ENCODE results near the gene MAPK10.

MAPK10 gene

GRCh38 chr4:86359944-86360478, at the start of gene MAPK10:
Gene MAPK10, minus strand, starts transcription at chr4:86360053.
- DNase-seq (ENCODE audit: low read depth), result peak; percentile 80

GRCh38 chr4:86403575-86403974, 43.7 kb upstream of the MAPK10 start:
- DNase-seq (ENCODE audit: low read depth), result no peak

GRCh38 chr4:86401826-86402225, 42.0 kb upstream of the MAPK10 start:
- peak; percentile 8 for DNase-seq (ENCODE audit: low read depth)

GRCh38 chr4:86400216-86400615, 40.4 kb upstream of the MAPK10 start:
- DNase-seq (ENCODE audit: low read depth), result no peak

GRCh38 chr4:86398187-86398586, 38.3 kb upstream of the MAPK10 start:
- no peak for DNase-seq (ENCODE audit: low read depth)

- no peak for DNase-seq (ENCODE audit: low read depth)
Measured at GRCh38 chr4:86393749-86394148, 33.9 kb upstream of the MAPK10 start.

- no peak for DNase-seq (ENCODE audit: low read depth)
Measured at GRCh38 chr4:86389664-86390063, 29.8 kb upstream of the MAPK10 start.

- DNase-seq (ENCODE audit: low read depth), result no peak
Measured at GRCh38 chr4:86388252-86388651, 28.4 kb upstream of the MAPK10 start.

GRCh38 chr4:86386817-86387415, 27.1 kb upstream of the MAPK10 start:
- DNase-seq (ENCODE audit: low read depth), result no peak

- DNase-seq (ENCODE audit: low read depth), result no peak
Measured at GRCh38 chr4:86386201-86386600, 26.3 kb upstream of the MAPK10 start.

GRCh38 chr4:86381431-86381830, 21.6 kb upstream of the MAPK10 start:
- no peak for DNase-seq (ENCODE audit: low read depth)

- no peak for DNase-seq (ENCODE audit: low read depth)
Measured at GRCh38 chr4:86380181-86380724, 20.4 kb upstream of the MAPK10 start.

GRCh38 chr4:86376850-86377249, 17.0 kb upstream of the MAPK10 start:
- no peak for DNase-seq (ENCODE audit: low read depth)

- DNase-seq (ENCODE audit: low read depth), result no peak
Measured at GRCh38 chr4:86368433-86368832, 8.6 kb upstream of the MAPK10 start.

GRCh38 chr4:86367577-86367976, 7.7 kb upstream of the MAPK10 start:
- DNase-seq (ENCODE audit: low read depth), result no peak

GRCh38 chr4:86366920-86367319, 7.1 kb upstream of the MAPK10 start:
- DNase-seq (ENCODE audit: low read depth), result no peak

GRCh38 chr4:86362510-86362909, 2.7 kb upstream of the MAPK10 start:
- no peak for DNase-seq (ENCODE audit: low read depth)

- DNase-seq (ENCODE audit: low read depth), result no peak
Measured at GRCh38 chr4:86358257-86358656, 1.6 kb downstream of the MAPK10 start.

- no peak for DNase-seq (ENCODE audit: low read depth)
Measured at GRCh38 chr4:86357608-86358007, 2.2 kb downstream of the MAPK10 start.

GRCh38 chr4:86356425-86357210, 3.2 kb downstream of the MAPK10 start:
- no peak for DNase-seq (ENCODE audit: low read depth)

- DNase-seq (ENCODE audit: low read depth), result no peak
Measured at GRCh38 chr4:86354390-86354789, 5.5 kb downstream of the MAPK10 start.

GRCh38 chr4:86346320-86346719, 13.5 kb downstream of the MAPK10 start:
- DNase-seq (ENCODE audit: low read depth), result no peak

GRCh38 chr4:86344127-86344526, 15.7 kb downstream of the MAPK10 start:
- DNase-seq (ENCODE audit: low read depth), result no peak

Measured in non-pigmented ciliary epithelial cell (primary cell).